SK-MEL-5 (cell line): ENCODE measurements around the gene CAV1. TPM values are rescaled to one million over a fixed set of nuclear protein-coding genes. Genes with fewer than 3 reads are reported as not detected.
A peak's percentile ranks its signal among the peaks of the same experiment; 100 is the strongest.

Source experiments
- DNase-seq: peaks from one replicate; pipeline ENCODE4 v3.0.0-alpha.2; 2016; ENCODE audit warnings: low read depth, low spot score
- in situ Hi-C: cut with HindIII; loops from 2 replicates; pipeline ENCODE4 v1.10.0; 2016; ENCODE audit warnings: low sequenced_read_pairs, high pct_unique_total_duplicates, low pct_unique_long_range_greater_than_20kb
- total RNA-seq: library from RNA; depleted of rRNA; stranded (reverse); fragments of >200 nt; shearing (Covaris generic); gene quantifications from 2 replicates; pipeline ENCODE4 v1.2.3, GENCODE V29; 2014

Gene CAV1
- total RNA-seq, 1 experiment from 2014 or later = 18.2 TPM

DNA sequence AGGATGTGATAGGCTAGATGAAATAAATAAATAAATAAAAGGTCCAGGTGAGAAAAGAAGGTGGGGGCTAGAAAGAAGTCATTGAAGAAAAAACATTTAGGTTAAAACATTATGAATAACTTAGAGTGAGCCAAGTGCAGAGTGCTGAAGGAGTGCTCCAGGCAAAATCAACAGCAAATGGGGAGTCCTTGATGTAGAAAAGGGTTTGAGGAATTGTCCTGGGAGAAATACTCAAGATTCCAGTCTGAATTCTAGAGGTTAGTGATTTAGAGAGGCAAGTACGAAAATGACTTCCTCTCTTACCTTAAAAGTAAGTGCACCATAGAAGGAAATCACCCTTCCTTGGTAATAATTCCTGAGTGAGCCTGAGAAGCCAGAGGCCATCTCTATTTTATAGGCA lies 19.7 kb downstream of the CAV1 start:
- DNase-seq = no peak
- in situ Hi-C loops = no loop called here

DNA sequence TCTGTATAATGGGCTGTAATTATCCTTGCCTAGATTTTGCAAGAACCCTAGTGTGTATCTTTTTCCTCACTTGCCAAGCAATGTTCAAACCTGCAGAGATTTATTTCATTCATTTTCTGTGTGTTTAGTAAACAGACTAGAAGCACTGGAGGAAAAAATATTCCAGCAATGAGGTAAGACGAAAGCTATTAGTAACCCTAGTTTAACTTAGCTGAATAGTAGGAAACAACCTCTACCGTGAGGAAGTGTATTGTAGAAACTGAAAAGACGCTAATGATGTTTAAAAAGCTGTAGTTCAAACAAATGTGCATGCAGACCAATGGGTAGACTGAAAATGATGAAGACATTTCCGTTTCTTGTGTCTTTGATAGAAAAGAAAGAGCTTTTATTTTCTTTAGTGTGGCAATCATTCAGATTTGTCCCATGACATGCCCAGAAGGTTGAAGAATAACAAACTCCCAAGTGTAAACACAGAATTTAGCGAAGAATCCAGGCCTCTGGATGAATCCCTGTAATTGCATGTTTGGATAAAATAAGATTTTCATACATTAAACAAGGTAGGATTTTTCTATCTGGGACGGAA lies 20.7 kb downstream of the CAV1 start:
- in situ Hi-C loops = no loop called here
- peak; percentile 91 for DNase-seq

DNA sequence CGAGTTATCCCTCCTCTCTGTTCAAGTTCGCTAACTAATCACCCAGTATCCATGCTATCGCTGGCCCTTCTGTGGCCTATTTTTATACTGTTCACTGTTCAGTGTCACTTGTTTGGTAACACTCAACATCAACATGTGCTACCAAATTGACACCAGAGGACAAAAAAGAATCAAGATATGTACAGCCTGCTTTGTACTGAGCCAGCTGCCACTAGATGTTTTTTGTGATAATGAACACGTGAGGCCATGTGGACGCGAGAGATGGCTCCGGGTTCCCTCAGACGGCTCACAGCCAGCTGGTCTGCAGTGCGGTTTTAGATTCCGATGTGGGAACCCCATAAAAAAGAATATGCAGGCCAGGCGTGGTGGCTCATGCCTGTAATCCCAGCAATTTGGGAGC lies 21.2 kb downstream of the CAV1 start:
- in situ Hi-C loops = no loop called here
- DNase-seq = no peak

DNA sequence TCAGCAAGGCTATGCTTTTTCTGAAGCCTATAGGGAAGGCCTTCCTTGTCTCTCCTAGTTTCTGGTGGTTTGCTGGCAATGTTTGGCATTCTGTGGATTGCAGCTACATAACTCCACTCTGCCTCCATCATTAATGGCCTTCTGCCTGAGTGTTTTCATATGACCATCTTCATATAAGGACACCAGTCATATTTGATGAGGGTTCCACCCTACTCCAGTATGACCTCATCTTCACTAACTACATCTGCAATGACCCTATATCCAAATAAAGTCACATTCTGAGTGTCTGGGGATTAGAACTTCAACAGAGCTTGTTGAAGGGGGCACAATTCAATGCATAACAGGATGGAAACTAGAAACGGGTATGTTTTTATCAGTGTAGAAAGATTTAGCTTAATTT lies 22.1 kb downstream of the CAV1 start:
- DNase-seq = no peak
- in situ Hi-C loops = no loop called here

DNA sequence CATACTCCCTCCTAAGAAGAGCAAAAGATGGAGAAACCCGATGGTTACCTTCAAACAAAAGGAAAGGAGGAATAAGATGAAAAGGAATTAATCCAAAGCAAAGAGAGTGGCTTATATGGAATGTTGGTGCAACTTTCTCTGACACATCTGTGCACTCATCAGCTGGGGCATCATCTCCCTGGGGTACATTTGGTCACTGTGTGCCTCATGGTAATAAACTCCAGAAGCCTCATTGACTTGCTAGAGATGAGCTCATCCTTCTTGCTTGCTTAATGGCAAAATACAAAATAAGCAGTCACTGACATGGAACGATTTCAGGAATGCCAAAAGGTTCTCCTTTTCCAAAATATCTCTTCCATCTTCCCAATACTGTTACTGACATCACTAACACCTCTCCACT lies 22.5 kb downstream of the CAV1 start:
- DNase-seq = no peak
- in situ Hi-C loops = no loop called here

DNA sequence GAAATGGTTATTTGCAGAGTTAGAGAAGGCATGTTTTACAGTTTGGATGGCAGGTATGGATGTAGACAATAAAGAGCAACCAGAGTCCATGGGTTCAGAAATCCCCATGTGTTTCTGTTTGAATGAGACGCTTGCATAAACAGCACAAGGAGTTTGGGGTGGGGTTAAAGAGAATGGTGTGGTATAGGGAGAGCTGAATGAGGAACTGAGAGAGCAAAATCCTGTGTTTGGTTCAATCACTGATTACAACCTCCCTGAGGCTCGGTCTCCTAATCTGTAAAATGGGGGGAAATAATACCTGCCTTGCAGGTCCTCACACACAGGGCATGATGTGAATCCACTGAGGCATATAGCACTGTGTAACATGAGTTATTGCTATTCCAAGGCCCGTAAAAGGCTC lies 23.7 kb downstream of the CAV1 start:
- no peak for DNase-seq
- in situ Hi-C loops = no loop called here

DNA sequence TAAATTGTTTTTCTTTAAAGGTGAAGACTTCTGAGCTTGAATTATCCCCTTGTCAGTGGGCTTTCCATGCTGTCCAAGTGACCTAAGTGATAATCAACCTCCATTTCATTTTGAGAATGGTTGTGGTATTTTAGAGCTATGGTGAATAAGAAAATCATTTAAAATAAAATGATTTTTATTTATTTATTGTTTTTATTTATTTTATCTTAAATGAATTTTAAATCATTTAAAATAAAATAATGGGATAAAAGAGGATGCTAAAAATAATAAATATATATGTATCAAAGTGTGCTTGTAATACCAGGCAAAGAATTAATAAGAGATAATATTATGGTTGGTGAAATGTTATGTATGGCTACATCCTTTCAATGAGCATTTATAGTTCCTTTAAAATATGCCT lies 24.5 kb downstream of the CAV1 start:
- in situ Hi-C loops = no loop called here

DNA sequence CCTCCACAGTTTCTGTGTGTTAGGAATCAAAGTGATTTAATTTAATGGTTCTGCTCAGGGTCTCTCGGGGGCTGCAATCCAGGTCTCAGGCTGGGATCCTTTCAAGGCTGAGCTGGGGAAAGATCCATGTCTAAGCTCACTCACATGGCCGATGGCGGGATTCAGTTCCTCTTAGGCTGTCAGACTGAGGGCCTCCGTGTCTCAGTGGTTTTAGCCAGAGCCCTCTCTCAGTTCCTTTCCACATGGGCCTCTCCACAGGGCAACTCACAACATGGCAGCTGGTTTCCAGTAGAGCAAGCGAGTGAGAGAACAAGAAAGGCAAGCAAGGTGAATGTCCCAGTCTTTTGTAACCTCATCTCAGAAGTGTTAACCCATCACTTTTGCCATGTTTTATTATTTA lies 26.9 kb downstream of the CAV1 start:
- no peak for DNase-seq
- in situ Hi-C loops = no loop called here

More for the DNA sequence above, 24.5 kb downstream of the CAV1 start:
- DNase-seq = no peak

DNA sequence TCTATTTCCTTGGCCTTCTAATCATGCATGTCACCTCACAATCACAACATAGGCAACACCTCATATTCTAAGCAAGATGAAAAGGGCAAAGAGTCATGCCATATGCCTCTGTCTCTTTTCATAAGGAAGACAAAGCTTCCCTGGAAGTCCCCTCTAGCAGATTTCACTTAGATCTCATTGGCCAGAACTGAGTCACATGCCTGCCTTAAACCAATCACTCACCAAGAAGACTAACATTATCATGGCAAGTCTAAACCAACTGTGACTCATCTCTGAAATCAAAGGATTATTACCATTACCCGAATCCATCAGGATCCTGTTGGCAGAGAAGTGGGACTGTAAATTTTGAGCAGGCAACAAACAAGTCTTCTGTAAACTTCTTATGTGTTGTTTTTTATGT lies 27.8 kb downstream of the CAV1 start:
- in situ Hi-C loops = no loop called here
- DNase-seq = no peak

DNA sequence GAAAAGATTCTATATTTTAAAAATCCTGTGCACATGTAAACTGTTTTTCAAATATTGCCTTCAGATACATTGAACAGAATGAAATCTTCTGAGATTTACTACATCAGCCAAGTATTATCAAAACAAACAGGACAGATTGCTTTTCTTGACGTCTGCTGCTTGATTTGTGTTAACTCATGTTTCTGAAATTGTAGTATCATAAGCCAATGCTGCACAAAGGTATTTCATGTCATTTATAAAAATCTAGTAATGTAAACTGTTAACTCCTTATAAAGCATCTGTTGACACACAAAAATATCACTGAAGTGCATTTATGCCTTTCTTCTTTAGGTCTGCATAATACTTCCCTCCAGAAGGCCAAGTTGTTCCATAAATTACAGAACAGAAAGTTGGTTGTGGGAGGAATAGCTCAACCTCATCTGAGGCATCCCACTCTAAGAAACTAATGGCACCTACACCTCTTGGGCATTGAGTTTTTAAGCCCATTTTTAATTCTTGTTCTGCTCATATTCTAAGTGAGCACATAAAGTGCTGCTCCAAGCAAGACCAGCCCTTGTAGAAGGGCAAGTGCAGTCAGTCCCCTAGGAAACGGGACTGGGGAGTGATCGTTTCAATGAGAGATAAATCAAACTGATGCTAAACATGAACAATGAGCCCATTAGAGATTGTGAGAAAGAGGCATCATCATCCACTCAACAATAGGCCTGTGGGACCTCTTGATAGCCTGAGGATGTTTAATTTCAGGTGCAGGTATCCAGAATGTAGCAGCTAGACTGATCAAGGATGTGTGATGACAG lies 28.5 kb downstream of the CAV1 start:
- in situ Hi-C loops = no loop called here

DNA sequence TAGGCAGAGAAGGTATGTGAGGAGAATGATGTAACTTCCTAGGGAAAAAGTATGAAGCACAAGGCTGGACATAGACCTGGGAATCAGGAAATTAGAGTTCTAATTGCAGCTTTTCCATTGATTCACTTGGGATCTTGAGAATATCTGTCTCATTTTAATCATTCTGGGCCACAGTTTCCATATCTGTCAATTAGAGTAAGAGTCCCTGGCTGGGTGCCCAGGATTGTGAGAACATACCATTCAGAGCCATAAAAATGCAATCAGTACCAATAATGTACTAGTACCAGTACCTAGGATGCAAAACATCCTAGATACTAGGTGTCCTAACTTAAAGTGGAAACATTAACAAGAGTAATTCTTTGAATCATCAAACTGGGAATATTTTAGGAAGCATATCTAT lies 29.6 kb downstream of the CAV1 start:
- no peak for DNase-seq
- in situ Hi-C loops = no loop called here

More for the DNA sequence above, 28.5 kb downstream of the CAV1 start:
- DNase-seq = no peak

DNA sequence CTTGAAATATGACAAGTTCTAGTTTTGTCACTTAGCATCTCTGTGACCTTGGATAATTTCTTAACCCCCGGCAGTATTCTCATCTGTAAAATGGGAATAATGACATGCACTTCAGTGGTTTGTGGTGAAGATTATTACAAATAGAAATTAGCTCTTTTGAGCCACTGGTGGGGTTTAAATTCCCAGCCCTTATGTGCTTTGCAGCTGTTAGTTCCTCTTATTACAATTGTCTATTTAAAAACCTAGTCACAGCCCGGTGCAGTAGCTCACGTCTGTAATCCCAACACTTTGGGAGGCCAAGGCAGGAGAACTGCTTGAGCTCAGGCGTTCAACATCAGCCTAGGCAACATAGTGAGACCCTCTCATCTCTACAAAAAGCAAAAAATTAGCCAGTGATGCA lies 30.1 kb downstream of the CAV1 start:
- in situ Hi-C loops = no loop called here
- DNase-seq = no peak

DNA sequence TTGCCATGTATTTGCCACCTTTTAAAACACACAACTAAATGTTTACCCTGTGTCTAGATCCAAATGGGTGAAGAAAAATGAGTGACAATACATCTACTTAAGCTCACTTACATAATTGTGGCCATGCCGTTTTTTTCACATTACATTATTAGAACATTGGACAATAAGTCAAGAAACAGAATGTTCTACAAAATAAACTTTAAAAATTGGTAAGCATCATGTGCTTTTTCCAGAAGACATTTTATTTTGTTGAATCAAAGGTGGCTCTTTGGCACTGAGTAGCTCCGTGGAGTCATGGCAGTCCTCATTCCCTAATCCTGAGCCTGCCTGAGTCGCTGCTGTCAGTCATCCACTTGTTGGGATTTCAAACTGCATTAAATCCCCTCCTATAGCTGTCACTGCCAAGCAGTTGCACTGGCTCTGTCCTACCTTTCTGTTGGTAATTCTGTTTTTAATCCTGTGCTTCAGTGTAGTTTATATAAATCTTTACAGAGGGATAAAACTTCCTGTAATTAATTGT lies 32.3 kb downstream of the CAV1 start:
- in situ Hi-C loops = no loop called here
- DNase-seq = no peak

DNA sequence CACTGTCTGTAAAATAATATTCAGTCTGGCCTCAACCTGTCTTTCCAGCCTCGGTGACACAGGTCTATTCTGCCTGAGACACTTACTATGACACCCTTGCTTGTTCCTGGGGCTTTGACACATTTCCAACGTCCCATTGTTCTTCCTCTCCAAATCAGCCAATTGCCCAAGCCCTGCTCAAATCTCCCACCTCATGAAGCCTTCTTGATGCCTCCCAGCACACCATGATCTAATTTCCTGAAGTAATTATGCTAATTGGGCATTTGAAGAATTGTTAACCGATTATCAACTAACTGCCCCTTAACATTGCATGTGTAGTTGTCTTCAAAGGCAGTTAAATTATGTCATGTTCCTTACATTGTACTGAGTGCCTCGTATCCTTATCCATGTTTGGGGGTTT lies 33.1 kb downstream of the CAV1 start:
- in situ Hi-C loops = no loop called here
- no peak for DNase-seq

DNA sequence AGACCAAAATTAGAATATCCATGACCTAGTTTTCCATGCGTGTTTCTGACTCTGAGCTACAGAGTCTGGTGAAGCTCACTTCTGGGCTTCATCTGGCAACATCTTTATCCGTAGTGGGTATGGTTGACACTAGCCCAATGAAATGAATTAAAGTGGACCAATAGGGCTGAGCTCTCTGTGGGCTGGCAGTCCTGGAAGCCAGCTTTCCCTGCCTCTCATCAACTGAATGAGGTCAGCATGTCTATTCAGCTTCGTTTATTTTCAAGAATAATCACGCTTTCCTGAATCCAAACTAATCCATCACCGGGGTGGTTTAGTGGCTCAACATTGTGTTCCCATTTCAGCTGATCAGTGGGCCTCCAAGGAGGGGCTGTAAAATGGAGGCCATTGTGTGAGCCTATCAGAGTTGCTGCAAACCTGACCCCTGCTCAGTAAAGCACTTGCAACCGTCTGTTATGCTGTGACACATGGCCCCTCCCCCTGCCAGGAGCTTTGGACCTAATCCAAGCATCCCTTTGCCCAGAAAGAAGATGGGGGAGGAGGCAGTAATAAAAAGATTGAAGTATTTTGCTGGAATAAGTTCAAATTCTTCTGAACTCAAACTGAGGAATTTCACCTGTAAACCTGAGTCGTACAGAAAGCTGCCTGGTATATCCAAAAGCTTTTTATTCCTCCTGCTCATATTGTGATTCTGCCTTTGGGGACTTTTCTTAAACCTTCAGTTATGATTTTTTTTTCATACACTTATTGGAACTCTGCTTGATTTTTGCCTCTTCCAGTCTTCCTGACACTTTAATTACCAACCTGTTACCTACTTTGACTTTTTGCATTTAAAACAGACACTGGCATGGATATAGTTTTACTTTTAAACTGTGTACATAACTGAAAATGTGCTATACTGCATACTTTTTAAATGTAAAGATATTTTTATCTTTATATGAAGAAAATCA lies 35.5 kb downstream of the CAV1 start:
- in situ Hi-C loops = no loop called here
- no peak for DNase-seq

DNA sequence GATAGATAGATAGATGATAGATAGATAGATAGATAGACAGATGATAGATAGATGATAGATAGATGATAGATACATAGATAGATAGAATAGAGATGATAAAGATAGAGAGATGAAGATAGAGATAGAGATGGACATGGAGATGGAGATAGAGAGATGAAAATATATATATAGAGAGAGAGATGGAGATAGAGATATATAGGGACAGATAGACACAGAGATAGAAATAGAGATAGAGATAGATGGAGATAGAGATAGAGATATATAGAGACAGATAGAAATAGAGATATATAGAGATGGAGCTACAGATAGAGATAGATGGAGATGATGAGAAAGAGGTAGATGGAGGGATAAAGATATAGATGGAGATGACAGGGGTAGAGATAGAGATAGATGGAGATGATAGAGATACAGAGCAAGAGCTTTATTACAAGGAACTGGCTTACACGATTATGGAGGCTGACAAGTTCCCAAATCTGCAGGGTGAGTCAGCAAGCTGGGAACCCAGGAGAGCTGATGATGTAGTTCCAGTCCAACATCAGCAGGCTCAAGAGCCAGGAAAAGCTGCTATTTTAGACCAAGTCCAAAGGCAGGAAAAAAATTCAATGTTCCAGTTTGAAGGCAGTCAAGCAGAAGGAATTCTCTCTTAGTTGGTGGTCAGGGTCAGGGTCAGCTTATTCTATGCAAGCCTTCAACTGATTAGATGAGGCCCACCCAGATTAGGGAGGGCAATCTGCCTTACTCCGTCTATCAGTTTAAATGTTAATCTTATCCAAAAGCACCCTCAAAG lies 37.1 kb downstream of the CAV1 start:
- in situ Hi-C loops = no loop called here
- DNase-seq = no peak

DNA sequence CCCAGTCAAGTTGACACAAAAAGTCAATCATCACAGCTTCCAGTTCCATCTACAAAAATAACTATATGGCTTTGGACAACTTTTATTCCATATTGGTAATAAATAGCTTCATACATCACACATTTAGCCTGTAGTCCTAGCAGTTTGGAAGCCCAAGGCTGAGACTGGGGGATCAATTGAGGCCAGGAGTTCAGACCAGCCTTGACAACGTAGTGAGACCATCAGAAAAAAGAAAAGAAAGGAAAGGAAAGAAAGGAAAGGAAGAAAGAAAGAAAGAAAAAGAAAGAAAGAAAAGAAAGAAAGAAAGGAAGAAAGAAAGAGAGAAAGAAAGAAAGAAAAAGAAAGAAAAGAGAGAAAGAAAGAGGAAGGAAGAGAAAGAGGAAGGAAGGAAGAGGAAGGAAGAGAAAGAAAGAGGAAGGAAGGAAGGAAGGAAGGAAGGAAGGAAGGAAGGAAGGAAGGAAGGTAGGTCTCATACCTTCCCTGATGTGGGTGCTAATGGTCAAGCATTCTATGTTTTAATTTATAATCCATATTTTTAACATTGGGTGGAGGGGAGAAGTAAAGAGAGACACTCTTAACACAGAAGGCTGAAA lies 37.8 kb downstream of the CAV1 start:
- no peak for DNase-seq
- in situ Hi-C loops = no loop called here
